Cardiac septum (tissue), 1 donor: ENCODE data around the gene GEMIN2. TPM values are rescaled to one million over a fixed set of nuclear protein-coding genes. Genes with fewer than 3 reads are reported as not detected.
"Not testable (repeated sequence)": the region's sequence is repeated elsewhere in the genome, so short reads cannot be mapped to it uniquely, and the experiment has no call there.

ENCODE experiments used
- DNase-seq: peaks from one replicate; pipeline ENCODE4 v3.0.0-alpha.2; 2020; ENCODE audit warnings: low spot score
- intact Hi-C: fragments of 100-400 bp; cut with DNase I; formaldehyde crosslinking; loops from one replicate; pipeline ENCODE4 v1.14.0; 2022
- long read RNA-seq: library from polyadenylated mRNA; unstranded; transcript quantifications from one replicate; pipeline ENCODE4 v2.0.0, GENCODE V29; 2021
- total RNA-seq: library from RNA; stranded (reverse); fragmentation: NEBNext Ultra II Directional; extraction: Animal tissue kit (Norgen Biotek cat#: 25700); gene quantifications from one replicate; pipeline ENCODE4 v1.2.1, GENCODE V29; 2021
- donor health status: DM: no; HTN: no; CAD: no.

The GEMIN2 gene, protein sequence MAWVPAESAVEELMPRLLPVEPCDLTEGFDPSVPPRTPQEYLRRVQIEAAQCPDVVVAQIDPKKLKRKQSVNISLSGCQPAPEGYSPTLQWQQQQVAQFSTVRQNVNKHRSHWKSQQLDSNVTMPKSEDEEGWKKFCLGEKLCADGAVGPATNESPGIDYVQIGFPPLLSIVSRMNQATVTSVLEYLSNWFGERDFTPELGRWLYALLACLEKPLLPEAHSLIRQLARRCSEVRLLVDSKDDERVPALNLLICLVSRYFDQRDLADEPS
- total RNA-seq = 7.4 TPM
- long read RNA-seq, transcript GEMIN2-202 (10 exons, 1,420 nt) = major isoform, 8 of 11 reads
- long read RNA-seq, partial matches to known transcripts = 0 of 11 reads
- long read RNA-seq, other reads (novel, unspliced or antisense) = 2 of 11 reads

DNA sequence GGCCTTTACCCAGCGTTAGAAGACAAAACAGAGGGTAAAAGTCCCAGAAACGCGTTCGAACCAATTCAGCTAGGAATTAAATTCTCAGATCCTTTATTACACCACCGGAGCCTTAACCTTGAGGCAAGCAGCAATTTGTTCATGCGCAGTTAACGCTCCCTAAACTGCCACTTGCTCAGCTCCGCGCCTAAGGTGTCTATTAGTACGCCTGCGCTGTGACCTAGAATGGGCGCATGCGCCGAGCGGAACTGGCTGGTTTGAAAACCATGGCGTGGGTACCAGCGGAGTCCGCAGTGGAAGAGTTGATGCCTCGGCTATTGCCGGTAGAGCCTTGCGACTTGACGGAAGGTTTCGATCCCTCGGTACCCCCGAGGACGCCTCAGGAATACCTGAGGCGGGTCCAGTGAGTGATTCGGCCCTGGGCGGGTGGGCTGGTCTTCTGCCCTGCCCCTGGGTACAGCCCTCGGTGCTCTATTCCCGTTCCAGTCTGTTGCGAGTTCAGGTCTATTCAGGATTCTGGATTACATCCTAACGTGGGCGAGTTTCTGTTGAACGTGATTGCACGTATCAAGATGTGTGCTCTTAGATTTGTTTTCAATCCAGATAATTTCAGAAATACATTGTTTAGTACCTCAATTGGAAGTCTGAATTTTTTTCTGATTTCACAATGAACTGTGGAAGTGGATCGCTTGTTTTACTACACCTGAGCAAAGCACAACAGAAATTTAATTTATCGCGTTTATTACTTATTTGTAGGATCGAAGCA is at the start of gene GEMIN2:
Gene GEMIN2, plus strand, starts transcription at position 251 of the 766 bp plus-strand sequence. Its CDS starts 16 bp downstream, at position 267.
- peak; percentile 96 for DNase-seq
- intact Hi-C loops = no loop called here

DNA sequence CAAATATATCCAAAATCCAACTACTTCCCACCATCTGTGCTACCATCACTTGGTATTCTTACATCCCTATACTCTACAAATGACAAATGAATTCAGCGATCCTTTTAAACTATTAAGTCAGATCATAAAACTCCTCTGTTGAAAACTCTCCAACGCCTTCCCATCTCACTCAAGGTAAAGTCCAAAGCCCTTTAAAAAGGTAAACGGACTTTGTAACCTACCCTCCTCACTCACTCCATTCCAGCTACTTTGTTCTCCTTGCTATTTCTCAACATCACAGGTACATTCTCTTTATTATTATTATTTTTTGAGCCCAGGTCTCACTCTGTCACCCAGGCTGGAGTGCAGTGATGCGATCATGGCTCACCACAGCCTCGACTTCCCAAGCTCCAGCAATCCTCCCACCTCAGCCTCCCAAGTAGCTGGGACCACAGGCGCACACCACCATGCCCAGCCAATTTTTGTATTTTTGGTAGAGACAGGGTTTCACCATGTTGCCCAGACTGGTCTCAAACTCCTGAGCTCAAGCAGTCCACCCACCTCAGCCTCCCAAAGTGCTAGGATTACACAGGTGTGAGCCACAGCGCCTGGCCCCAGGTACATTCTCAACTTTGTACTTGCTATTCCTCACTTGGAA is 44.8 kb upstream of the GEMIN2 start:
- intact Hi-C loops, DNase-seq: not testable (repeated sequence)

DNA sequence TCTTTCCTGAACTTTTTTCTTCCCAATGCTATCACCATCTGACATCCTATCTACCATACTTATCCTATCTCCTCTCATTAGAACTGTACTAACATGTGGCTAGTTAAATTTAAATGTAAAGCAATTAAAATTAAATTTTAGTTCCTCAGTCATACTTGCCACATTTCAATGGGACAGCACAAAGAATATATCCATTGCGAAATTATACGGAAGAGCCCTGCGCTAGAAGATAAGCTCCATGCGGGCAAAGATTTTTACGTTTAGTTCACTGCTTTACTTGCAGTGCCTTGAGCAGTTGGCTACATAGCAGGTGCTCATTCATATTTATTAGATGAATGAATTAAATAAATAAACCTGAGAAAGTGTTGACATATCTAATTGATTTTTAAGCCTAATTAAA is 44.2 kb upstream of the GEMIN2 start:
- DNase-seq = no peak
- intact Hi-C loops = no loop called here

DNA sequence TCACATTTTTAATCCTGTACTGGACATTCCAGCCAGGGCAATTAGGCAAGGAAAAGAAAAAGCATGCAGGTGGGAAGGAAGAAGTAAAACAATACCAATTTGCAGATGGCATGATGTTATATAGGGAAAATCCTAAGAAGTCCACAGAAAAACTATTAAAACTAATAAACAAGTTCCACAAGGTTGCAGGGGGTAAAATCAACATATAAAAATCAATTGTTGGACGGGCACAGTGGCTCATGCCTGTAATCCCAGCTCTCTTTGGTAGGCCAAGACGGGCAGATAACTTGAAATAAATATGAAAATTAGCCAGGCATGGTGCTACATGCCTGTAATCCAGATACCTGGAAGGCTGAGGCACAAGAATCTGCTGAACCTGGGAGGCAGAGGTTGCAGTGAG is 43.0 kb upstream of the GEMIN2 start:
- intact Hi-C loops = no loop called here
- no peak for DNase-seq

DNA sequence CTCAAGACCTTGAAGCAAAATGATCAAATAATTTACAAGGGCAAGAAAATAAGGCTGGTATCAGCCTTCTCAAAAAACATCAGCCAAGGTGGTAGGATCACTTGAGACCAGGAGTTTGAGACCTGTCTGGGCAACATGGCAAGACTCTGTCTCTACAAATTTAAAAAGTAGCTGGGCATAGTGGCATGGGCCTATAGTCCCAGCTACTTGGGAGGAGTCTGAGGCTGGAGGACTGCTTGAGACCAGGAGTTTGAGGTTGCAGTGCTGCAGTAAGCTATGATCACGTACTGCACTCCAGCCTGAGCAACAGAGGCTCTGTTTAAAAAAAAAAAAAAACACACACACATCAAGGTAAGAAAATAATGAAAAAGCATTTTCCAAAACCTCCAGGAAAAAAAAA is 33.2 kb upstream of the GEMIN2 start:
- DNase-seq = no peak
- intact Hi-C loops = no loop called here

DNA sequence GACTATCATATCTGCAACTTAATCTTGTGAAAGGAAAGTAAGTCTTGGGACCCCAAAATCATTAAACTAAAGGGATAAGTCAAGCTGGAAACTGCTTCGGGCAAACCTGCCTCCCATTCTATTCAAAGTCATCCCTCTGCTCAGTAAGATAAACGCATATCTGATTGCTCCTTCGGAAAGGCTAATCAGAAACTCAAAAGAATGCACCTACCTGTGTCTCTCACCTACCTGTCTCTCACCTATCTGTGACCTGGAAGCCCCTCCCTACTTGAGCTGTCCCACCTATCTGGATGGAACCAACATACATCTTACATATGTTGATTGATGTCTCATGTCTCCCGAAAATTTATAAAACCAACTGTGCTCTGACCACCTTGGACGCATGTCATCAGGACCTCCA is 31.0 kb upstream of the GEMIN2 start:
- intact Hi-C loops = no loop called here
- DNase-seq = no peak

DNA sequence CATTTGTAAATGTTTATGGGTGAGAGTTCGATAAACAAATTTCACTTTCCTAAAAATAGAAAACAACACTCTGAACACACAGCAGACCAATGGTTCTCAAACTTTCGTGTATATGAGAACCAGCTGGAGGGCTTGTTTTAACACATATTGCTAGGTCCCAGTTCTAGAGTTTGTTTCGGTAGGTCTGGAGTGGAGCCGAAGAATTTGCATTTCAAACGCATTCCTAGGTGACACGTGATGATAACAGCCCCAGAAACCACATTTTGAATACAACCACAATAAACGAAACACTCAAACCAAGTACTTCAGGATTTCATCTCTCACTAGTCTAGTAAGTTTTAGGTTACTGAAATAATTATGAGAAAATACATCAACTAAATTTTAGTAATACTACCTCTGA is 28.2 kb upstream of the GEMIN2 start:
- intact Hi-C loops = no loop called here
- DNase-seq = no peak

DNA sequence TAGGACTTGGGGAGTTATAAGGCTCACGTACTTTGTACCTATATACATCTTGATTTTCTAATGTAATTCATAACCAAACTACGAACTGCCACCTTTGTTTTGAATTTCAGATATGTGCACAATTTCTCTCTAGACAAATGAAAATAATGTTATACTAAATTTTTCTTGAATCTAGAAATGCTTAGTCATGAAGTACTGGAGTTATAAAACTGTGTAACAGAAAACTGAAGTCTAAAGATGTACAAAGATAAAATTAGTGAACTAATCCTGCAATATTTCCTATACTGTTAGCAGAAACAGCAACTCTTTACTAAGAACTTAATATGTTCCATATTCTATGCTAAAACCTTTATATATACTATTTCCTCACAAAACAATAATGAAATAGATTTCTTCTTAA is 26.6 kb upstream of the GEMIN2 start:
- no peak for DNase-seq
- intact Hi-C loops = no loop called here

DNA sequence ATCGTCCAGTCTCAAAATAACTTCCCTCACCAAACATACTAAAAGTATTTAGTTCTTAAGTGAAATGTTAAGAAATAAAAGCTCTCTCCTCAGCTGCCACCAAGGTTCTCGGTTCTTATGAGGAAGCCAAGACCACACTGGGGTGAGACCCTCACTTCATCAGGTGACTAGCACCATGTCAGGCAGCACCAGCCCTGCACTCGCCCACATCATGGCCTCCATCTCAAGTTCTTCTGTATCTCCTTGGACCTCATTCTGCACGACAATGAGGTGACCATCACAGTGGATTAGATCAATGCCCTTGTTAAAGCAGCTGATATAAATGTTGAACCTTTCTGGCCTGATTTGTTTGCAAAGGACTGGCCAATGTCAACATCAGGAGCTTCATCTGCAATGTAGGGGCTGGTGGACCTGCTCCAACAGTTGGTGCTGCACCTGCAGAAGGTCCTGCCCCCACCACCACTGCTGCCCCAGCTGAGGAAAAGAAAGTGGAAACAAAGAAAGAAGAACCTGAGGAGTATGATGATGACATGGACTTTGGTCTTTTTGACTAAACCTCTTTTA is 23.5 kb upstream of the GEMIN2 start:
- DNase-seq = no peak
- intact Hi-C loops = no loop called here

DNA sequence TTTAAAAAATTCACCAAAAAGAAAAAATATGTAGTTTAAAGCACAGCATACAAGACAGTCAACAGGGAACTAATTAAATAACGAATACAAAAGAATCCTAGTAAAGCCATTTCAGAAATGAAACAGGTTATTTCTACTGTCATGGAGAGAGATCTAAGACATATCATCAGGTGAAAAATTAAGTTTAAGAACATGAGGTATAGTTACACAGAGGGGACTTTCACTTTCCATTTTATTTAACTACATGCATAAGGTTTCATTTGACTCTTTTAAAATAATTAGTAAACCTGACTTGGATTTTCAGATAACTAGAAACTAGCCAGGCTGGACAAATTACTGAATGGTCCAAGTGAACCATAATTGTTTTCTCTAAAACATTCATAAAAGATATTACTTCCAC is 22.4 kb upstream of the GEMIN2 start:
- no peak for DNase-seq
- intact Hi-C loops = no loop called here

DNA sequence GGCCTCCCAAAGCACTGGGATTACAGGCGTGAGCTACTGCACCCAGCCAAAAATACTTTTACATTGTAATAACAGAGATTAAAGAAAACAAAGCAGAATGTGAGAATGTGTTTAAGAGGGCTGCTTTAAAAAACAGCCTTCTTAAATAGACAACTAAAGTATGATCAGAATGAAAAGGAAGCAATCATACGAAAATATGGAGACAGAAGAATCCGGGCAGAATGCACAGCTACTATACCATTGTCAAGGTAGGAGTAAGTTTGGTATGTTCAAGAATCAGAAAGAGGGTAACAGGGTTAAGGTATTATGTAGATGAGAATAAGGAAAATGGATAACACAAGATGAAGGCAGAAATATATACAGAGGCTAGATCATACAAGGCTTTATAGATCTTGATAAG is 19.6 kb upstream of the GEMIN2 start:
- intact Hi-C loops = no loop called here
- DNase-seq = no peak

DNA sequence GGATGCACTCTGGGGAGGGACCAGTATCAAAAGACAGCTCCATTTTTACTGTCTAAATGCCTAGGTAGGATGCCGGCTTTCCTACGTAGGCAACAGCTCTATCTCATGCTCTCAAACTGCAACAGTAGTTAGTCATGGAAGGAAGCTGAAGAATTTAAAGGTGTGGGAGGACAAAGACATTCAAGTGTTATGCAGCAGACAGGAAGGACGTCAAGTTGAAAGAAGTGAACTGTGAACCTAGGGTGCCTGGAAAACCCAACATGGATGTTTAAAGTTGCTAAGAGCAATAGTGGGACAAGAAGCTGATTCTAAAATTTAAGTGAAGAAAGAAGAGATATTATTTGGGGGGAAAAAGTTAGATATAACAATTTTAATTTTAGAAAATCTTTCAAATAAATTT is 17.0 kb upstream of the GEMIN2 start:
- DNase-seq = no peak
- intact Hi-C loops = no loop called here

DNA sequence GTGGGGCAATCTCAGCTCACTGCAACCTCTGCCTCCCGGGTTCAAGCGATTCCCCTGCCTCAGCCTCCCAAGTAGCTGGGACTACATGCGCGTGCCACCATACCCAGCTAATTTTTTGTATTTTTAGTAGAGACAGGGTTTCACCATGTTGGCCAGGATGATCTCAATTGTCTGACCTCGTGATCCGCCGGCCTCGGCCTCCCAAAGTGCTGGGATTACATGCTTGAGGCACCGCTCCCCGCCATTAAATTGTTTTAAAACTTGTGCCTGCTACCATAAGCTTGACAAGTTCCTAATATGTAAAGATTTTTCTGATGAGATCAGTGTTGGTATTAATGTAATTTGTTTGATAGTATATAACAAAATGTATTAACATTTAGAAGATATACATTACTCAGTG is 14.9 kb upstream of the GEMIN2 start:
- intact Hi-C loops, DNase-seq: not testable (repeated sequence)

DNA sequence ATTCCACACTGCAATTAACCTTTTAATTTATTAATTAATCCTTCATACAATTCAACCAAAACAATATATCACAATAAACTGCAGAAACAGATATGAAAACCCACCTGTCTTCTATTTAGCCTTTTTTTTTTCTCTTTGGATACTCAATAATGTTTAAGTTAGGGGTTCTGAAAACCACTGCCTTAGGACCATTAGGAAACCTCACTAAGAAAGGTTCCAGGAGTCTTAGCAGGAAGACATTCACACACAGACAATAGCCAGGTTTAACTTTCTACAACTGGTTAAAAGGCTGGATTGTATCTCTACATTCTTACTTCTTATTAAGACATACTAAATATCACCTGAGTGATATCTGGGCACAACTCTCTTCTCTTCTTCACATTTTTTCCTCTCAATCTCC is 14.4 kb upstream of the GEMIN2 start:
- no peak for DNase-seq
- intact Hi-C loops = loop anchor here (5.0 to 10.0 kb wide), 3 partner anchors 73 to 333 kb away; partner anchors contain the start of genes FBXO33 and TRAPPC6B

DNA sequence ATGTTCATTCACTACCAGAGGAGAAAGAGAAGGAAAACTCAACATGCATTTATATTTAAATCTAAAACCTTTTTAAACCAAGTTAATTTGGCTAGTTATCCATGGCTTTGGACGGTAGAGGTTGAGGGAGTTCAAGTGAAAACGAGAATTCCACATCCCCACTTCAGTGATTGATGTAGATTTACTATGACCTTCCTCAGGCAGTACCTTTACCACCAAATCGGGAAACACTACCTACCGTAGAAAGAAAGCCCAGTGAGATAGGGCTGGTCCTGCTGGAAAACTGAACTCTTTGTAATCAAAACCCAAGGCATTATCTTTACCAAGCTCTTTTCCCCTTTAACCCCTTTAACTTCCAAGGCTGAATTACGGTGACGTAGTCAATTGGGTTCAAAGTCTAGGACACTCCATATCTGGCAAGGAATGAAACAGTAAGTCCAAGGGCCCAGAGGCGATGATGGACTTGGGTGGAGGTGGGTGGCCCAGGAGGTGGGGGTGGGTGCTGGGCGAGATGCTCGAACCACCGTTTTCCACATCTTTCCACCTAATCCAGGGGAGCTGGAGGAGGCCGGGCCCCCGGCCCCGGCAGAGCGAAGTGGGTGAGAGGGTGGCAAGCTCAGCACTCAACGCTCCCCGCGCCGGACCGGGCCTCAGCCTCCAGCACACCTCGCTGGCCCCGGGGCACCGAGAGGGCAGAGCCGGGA is 11.7 kb upstream of the GEMIN2 start:
- intact Hi-C loops = loop anchor here (5.0 to 10.0 kb wide), 3 partner anchors 70 to 330 kb away; partner anchors contain the start of genes FBXO33 and TRAPPC6B
- no peak for DNase-seq

DNA sequence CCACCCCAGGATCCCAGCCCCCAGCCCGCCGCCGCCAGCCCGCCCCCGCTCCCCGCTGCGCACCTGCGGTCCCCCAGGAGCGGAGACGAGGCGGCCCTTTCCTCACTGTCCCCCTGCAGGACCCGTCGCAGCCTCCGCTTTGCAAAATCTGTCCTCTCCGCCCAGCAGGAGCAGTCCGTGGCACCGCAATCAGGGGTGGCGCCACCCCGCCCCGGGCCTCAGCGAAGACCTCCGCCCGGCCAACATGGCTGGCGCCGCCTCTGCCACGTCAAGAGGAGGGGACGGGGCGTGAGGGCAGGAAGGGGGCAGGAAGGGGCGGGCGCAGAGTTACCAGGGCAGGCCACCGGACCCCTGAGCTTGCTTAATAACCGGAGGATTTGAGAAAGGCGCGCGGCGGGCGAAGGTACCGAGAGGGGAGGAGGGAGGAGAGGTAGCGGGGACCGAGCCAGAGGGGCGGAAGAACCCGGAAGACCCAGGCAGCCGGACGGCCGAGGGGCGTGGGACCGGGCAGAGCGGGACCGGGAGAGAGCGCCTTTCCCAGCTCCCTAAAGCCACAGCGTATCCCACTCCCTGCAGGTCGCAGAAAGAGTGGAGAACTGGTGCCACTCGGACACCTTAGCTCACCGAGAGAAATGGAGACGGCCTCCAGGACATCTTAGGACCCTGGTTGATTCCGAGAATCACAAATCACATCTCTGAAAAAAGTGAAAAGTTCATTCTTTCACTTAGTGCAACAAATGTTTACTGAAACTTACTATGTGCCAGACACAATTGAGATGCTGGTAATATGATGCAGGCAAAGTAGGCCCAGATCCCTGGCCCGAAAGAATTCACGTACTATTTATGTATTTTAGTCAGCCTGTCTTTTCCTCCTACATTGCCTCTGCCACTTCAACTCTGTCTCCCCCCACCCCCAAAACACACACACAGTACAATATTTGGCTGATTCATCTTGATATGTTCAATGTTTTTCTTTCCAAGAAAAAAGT is 10.9 kb upstream of the GEMIN2 start, which contains the start of gene SEC23A:
Gene SEC23A, minus strand, starts transcription at position 267 of the 989 bp plus-strand sequence. CDS start 7,117 bp downstream, outside the sequence.
- peak; percentile 96 for DNase-seq
- intact Hi-C loops = loop anchor here (5.0 to 10.0 kb wide), 3 partner anchors 69 to 329 kb away; partner anchors contain the start of genes FBXO33 and TRAPPC6B

DNA sequence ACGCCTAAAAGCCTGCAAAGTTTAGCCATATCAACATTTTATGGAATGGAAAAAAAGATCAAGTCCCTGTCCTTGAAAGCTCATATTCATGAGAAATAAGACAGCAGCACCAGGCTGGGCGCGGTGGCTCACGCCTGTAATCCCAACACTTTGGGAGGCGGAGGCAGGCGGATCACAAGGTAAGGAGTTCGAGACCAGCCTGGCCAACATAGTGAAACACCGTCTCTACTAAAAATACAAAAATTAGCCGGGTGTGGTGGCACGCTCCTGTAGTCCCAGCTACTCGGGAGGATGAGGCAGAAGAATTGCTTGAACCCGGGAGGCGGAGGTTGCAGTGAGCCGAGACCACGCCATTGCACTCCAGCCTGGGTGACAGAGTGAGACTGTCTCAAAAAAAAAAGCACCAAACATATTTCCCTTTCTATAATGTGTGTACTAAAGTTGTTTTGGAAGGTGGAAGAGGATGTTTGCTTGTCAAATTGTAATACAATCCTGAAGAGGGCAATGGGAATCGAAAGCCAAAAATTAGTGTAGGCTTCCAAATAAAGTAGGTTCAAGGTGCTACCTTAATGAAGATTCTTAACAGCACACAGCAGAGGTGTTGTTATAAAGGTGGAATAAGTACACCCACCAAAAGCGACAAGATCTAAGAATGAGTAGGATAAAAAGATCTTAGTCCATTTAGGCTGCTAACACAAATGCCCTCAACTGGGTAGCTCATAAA is 9.9 kb upstream of the GEMIN2 start:
- intact Hi-C loops = loop anchor here (5.0 to 10.0 kb wide), 3 partner anchors 68 to 328 kb away; partner anchors contain the start of genes FBXO33 and TRAPPC6B
- not testable (repeated sequence) for DNase-seq
